HG03039 (cell line): ENCODE results near the gene CCDC32.
"Not testable (repeated sequence)": the region's sequence is repeated elsewhere in the genome, so short reads cannot be mapped to it uniquely, and the experiment has no call there.

Experiments
- ATAC-seq: cut with Tn5 transposase; IDR thresholded peaks from one replicate; pipeline ENCODE4 v1.9.1; 2021; ENCODE audit warnings: mild to moderate bottlenecking, moderate library complexity; ENCODE audit not compliant: unreplicated experiment

Gene CCDC32, protein sequence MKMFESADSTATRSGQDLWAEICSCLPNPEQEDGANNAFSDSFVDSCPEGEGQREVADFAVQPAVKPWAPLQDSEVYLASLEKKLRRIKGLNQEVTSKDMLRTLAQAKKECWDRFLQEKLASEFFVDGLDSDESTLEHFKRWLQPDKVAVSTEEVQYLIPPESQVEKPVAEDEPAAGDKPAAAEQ

DNA sequence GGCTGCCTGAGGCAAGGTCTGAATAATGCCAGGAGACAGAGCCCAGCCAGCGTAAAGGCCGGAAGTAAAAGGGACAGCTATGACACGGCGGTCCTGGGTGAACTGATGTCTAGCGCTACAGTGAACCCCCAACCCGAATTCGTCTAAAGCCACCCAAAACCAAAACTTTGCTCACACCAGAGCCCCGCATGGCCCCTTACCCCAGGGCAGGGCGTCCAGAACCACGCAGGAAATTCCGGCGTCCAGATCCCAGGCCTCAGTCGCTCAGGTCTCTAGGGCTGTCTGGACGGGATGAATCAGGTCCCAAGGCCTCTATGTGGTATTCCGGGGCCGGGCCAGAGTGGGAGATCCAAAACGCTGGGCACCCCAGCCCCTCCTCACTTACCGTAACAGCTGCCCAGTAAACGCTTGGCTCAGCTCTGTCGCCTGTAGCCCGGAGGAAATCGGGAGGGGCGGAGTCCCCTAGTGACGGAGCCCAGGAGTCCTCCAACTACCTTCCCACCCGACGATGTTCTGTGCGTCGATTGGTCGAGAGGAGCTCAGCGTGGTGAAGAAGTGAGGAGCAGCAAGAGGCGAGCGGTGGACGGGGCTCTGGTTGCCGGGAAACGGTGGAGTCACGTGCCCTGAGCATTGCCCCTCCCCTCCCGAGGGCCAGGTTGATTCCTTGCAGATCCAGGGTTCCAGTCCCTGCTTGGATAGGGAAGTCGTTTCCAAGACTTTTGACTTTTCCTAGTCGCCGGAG, at the start of gene CCDC32:
Gene CCDC32 (minus strand): TSS at position 452 of the 742 bp plus-strand sequence. CDS start 2,027 bp downstream, outside the sequence.
- peak; percentile 94 for ATAC-seq

DNA sequence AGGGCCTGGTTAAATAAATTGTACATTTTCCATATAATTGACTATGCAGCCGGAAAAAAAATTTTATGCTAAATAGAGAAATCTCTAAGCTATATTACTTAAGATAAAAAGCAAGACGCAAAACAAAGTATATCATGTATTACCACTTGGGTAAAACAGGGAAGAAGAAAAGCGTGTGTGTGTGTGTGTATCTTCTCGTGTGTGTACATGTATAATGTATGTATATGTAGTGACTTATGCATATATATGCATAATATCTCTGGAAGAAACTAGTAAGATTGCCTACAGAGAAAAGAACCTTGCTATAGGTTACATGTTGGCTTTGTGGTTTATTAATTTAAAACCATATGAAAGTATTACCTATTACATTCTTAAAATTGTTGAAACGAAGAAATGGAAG, 48.2 kb upstream of the CCDC32 start:
- no peak for ATAC-seq

DNA sequence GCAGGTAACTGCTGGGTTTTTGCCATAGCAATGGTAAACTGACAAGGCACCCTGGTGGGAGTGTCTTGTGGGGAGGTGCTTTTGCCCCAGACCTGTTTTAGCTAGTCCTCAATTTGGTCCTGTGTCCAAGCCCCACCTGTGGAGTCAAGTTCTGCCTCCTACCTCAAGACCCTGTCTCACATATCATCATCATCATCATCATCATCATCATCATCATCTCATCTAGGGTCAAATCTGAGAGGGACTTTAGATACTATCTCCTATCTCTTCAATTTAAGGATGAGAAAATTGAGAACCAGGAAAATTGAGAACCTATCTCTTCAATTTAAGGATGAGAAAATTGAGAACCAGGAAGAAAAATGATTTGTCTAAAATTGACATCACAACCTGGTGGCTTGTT, 39.1 kb upstream of the CCDC32 start:
- ATAC-seq, result no peak

DNA sequence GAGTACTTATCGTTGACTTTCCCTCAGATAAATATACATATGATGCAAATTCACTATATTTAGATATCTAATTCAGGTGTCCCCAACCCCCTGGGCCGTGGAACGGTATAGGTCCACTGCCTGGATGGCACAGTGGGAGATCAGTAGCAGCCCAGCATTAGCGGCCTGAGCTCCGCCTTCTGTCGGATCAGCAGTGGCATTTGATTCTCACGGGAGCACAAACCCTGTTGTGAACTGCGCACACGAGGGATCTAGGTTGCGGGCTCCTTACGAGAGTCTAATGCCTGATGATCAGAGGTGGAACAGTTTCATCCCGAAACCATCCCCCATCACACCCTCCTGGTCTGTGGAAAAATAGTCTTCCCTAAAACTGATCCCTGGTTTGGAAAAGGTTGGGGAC, 36.1 kb upstream of the CCDC32 start:
- no peak for ATAC-seq

DNA sequence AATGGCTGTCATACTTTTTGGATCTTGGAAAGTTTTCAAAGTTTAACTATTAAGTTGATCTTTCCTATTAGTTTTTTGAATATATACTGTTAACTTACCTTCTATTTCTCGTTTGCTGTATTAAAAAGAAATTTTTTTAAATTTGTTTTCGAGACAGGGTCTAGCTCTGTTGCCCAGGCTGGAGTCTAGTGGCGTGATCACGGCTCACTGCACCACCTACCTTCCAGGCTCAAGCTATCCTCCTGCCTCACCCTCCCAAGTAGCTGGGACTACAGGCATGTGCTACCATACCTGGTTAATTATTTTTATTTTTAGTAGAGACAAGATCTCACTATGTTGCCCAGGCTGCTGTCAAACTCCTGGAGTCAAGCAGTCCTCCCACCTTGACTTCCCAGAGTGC, 33.8 kb upstream of the CCDC32 start:
- ATAC-seq, result no peak

DNA sequence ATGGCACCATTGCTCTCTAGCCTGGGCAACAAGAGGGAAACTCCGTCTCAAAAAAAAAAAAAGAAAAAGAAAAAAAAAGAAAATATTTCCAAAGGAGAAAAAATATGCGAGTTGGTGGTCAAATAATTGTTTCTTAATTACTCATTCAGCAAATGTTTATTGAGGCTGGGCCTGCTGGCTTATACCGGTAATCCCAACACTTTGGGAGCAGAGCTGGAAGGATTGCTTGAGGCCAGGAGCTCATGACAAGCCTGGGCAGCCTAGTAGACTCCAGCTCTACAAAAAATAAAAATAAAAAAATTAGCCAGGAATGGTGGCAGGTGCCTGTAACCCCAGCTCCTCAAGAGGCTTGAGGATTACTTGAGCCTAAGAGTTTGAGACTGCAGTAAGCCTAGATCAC, 33.3 kb upstream of the CCDC32 start:
- ATAC-seq, result no peak

DNA sequence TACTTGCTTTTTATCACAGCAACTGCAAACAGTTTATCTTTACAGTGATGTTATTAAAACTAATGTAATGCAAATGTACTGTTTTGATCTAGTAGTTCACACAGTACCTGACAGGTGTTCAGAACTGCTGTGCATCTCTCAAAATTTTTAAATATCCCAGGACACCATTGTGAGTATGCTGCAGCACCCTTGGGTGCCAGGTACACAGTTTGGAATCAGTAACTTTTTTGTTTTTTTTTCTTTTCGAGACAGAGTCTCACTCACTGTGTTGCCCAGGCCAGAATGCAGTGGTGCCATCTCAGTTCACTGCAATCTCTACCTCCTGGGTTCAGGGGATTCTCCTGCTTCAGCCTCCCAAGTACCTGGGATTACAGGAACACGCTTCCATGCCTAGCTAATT, 32.2 kb upstream of the CCDC32 start:
- ATAC-seq, result no peak

DNA sequence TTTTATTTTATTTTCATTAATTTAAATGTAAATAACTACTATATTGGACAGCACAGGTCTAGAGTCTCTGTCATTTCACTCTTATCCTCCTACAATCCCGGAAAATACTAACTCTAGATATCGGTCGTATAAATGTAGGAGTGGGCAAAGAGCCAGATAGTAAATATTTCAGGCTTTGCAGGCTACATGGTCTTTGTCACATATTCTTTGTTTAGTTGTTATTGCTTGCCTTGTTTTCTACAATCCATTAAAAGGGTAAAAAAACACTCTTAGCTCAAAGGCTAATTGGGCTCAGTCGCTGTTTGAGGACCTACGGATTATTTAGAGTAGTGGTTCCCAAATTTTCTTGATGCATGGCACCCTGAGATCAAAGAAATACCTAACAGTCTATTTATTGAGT, 30.9 kb upstream of the CCDC32 start:
- no peak for ATAC-seq

DNA sequence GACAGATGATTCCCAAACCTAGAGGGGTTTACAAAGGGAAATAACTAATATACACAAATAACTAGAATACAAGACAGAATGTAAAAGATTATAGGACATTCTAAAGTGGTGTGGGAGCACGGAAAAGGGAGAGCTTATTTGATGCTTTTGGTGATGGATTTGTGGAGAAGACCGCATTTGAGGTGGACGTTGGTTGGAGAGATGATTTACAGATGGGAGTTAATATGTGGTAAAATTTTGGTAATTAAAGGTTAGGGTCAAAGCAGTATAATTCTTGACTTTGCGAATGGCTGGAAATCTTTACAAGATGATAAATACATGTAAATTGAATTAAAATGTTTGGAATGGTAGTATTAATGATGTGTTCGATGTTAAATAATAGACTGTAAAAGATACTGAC, 30.4 kb upstream of the CCDC32 start:
- ATAC-seq, result no peak

DNA sequence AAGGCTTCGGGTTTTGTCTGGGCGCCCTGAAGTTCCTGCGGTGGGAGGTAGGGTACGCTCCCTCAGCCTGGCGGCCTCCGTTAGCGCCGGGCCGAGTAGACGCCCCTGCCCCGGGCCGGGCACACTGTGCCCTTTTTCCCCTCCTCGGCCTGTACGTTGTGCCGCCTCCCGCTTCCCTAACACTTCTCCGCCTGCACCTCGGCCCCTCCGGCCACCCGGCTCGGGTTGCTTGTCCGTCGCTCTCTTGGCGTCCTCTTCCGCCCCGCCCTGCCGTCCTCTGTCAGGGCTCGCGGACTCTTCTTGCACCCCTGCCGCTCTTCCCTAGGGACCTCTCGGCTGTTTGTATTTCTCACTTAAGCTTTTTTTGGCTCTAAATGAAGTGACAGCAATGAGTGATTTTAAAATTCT, 29.6 kb upstream of the CCDC32 start:
- peak; percentile 36 for ATAC-seq

DNA sequence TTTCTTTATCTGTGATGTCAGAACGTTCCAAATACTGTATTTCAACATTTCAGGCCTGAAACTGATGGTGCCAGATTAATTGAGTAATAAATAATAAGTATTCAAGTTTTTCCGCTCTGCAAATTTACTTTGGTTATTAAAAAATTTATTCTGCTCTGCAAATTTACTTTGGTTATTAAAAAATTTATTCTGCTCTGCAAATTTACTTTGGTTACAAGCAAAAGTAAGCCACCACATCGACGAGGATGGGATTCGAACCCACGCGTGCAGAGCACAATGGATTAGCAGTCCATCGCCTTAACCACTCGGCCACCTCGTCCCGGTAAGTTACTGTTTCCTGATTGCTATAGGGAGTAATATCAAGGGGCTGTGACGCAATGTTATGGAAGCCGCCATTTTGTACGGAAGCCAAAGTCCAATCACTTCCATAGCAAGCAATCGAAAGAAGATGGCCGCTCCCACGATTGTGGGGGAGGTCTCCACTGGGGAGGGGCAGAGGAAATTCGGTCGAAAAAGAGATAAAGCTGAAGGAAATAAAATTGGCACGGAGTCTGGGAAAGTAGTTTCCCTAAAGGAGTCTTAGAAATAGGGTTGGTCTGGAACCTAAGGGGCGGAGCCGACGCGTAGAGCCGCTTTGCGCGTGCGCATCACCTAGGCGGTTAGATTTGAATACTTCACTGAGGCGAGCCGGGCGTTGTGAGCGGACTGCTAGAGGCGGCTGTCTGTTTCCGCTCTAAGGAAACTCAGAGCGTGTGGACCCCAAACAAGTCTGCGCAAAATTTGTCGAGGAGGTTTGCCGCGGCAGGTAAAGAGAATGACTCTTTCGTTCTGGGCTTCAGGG, 29.0 kb upstream of the CCDC32 start, which contains the start of gene KNL1:
Gene KNL1 (plus strand): TSS at position 662 of the 841 bp plus-strand sequence. CDS start 8,683 bp downstream, outside the sequence.
- peak; percentile 58 for ATAC-seq

DNA sequence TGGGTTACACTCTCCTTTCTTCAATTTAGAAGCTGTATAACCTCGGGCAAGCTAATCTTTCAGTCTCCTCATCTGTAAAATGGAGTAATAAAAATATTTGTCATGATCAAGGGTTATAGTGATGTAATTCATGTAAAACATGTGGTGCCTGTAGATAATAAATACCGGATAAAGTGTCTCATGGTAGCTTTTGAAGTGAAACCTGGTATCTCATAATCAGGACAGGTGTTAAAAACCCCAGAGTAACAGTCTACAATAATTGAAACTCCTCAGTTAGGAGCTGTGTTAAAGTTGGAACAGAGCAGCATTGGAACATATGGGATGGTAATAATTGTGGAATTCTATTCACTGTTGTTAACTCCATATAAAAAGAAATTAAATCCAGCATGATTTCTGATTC, 28.3 kb upstream of the CCDC32 start:
- no peak for ATAC-seq

DNA sequence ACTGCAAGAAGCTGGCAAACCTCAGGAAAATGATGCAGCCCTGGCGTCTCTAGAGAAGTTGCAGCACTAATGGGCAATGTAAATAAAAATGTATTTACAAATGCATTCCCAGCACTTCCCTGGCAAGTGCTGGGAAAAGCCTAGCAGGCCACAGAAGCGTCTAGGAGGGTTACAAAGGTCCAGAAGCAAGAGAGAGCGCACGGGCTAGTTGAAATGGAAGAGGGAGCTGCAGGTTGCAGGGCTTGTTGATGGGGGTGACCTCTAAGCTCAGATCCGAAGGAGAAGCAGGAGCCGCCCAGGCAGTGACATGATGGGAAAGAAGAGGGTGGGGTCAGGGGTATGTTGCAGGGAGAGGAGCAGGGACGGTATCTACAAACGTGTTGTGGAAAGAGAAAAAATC, 26.5 kb upstream of the CCDC32 start:
- no peak for ATAC-seq

DNA sequence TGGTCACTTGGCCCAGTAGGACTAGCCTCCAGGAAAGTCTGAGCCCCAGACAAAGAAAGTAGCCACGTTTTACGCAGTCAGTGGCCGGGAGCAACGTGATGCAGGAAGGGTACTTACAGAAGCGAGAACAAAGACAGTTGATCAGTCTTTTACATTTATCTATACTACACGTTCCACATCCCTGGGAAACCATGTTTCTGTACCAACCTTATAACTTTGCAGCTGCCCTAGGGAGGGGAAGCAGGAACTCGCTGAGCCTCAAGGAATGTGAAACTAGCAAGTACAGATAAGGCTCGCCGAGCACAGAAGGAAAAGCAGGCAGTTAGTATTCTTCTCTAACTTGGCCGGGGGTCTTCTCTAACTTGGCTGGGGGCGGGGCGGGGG, 25.8 kb upstream of the CCDC32 start:
- no peak for ATAC-seq

DNA sequence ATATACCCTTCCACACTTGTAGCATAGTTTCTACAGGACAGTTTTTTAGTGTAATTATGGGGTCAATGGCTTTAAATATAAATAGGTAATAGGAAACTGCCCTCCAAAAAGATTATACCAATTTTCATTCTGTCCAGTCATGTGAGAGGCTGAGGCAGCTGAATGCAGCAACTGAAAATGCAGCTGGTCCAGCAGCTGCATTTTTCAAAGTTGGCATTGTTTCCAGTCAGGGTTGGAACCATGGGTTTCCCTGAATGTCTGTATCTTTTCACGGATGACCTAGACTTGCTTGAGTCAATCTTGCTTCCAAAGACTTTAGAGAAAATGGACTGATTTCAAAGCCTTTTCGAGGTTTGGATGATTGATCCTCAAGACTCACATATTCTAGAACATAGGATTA, 19.3 kb upstream of the CCDC32 start:
- ATAC-seq, result no peak

DNA sequence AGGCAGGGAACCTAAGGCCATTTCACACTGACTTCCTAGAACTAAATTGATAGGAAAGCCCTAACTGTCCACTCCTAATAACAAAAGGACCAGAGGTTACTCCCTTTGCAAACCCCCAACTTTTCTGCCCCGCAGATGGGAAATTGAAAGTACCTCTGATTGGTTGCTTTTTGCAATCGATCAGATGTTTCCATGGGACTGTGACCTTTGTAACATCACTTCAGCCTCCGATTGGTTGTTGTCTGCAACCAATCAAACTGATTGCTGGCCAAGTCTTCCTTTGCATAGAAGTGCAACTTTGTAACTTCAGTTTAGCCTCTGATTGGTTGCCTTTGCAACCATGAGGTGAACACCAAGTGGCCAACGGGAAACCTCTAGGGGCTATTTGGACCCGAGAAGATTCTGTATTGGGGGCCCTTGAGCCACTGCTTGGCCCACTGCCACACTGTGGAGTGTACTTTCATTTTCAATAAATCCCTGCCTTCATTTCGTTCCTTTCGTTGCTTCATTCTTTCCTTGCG, 17.9 kb upstream of the CCDC32 start:
- ATAC-seq, result no peak

DNA sequence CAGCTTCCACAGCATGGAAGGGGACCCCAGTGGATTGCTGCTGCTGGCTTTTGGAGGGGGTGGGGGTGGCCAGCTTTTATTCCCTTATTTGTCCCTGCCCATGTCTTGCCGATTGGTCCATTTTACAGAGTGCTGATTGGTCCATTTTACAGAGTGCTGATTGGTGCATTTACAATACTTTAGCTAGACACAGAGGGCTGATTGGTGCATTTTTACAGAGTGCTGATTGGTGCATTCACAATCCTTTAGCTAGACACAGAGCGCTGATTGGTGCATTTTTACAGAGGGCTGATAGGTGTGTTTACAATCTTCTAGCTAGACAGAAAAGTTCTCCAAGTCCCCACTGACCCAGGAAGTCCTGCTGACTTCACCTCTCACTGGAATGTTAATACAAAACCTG, 17.0 kb upstream of the CCDC32 start:
- ATAC-seq, result not testable (repeated sequence)

DNA sequence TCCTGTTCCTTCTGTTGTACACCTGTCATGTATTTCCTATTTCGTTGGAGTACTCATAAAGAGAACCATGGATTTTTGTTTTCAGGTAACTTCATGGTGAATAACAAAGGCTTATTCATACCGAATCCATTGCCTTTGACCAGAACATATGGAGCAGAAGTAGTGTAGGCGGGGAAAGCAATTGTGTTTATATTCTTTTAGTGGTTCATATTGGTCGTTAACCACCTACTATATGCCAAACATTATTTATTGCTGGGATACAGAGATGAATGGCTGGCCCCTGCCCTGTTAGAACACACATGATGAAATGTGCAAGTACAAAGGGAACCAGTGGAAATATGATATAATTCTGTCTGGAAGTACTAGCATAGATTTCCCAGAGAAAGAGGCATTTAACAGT, 14.1 kb upstream of the CCDC32 start:
- ATAC-seq, result no peak

DNA sequence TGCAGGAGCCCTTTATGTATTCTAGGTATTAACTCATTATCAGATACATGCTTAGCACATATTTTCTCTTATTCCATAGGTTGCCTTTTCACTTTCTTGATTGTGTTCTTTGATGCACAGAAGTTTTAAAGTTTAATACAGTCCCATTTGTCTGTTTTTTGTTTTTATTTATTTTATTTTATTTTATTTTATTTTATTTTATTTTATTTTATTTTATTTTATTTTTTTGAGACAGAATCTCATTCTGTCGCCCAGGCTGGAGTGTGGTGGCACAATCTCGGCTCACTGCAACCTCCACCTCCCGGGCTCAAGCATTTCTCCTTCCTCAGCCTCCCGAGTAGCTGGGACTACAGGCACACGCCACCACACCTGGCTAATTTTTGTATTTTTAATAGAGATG, 12.1 kb upstream of the CCDC32 start:
- ATAC-seq, result not testable (repeated sequence)

DNA sequence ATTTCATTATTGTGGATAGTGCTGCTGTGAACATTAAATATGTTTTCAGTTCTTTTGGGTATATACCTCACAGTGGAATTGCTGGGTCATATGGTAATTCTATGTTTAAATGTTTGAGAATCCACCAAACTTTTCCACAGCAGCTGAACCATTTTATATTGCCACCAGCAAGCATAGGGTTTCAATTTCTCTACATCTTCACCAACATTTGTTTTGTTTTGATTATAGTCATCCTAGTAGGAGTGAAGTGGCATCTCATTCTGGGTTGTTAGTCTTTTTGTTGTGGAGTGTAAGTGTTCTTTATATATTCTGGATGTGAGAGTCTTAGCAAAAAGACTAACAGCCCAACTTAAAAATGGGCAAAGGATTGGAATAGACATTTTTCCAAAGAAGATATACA, 10.3 kb upstream of the CCDC32 start:
- ATAC-seq, result no peak

DNA sequence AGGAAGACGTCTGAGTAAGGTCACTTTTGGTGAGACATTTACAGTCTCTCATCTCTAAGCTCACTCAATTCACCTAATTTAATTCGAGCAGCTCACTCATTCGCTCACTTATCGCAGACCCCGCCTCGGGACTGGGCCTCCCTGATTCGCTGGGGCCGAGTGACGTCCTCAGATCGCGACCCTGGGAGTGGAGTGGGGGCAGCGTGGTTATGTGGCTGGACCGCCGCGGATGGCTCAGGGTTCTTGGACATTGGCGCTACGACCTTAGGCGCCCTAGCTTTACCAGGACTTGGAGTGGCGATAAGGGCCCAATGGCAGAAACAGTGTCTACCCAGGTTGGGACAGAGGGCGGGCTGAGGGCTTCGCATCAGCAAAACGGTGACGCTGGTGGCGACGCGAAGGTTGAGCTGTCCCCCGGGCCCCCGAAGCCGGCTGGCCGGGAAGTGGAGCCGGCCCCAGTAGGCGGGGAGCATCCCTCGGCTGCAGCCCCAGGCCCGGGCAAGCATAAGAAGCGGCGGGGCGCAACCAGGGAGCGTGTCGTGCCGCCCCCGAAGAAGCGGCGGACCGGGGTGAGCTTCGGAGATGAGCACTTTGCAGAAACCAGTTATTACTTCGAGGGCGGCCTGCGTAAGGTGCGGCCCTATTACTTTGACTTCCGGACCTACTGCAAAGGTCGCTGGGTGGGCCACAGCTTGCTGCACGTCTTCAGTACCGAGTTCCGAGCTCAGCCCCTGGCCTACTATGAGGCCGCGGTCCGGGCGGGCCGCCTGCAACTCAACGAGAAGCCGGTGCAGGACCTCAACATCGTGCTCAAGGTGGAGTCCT, 4.5 kb upstream of the CCDC32 start, which contains the start of gene RPUSD2:
Gene RPUSD2 (plus strand): TSS at position 171 of the 825 bp plus-strand sequence. CDS start 39 bp downstream, at position 210.
- peak; percentile 44 for ATAC-seq
